Left kidney (tissue), 8 donors: Measurements from ENCODE around the gene CSF2RB. TPM values are rescaled to one million over a fixed set of nuclear protein-coding genes. Genes with fewer than 3 reads are reported as not detected.
A peak's percentile ranks its signal among the peaks of the same experiment; 100 is the strongest.

Experiments
- DNase-seq: peaks from one replicate; pipeline ENCODE4 v3.0.0-alpha.2; 2013
- long read RNA-seq, 8 donors: transcript quantifications; one replicate each; lab custom pipeline, GENCODE V29; 2026
- polyA plus RNA-seq: library from polyadenylated mRNA; unstranded; fragments of 120-200 nt; gene quantifications from one replicate; pipeline ENCODE4 v1.2.1, GENCODE V29; 2013; ENCODE audit not compliant: insufficient read length

CSF2RB gene
- 1.9 TPM for polyA plus RNA-seq
- long read RNA-seq, donor 1: 0 reads
- long read RNA-seq, donor 2: 0 reads
- long read RNA-seq, donor 3: 0 reads
- long read RNA-seq, donor 4: 0 reads
- long read RNA-seq, donor 5: 0 reads
- long read RNA-seq, donor 6: 0 reads
- long read RNA-seq, donor 7: 0 reads
- long read RNA-seq, donor 8: 0 reads

GRCh38 chr22:36913427-36914389, at the start of gene CSF2RB:
Gene CSF2RB (plus strand): TSS chr22:36913628. CDS start chr22:36922208, 8,580 bp downstream.
- DNase-seq: no peak

DNA sequence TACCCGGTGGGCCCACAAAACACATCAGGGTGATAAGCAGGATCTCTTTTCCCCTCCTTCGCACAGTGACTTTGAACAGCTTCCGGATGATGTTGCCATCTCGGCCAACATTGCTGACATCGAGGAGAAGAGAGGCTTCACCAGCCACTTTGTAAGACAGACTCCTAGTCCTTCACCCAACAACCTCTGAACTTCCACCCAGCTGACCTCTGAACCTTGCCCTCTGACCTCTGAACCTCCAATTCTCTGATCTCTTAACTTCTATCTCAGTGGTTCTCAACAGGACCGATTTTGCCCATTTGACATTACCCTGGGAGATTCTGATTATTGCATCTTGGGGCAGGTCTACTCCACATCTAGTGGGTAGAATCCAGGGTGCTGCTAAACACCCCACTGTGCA, 49.4 kb upstream of the CSF2RB start:
- DNase-seq: no peak

DNA sequence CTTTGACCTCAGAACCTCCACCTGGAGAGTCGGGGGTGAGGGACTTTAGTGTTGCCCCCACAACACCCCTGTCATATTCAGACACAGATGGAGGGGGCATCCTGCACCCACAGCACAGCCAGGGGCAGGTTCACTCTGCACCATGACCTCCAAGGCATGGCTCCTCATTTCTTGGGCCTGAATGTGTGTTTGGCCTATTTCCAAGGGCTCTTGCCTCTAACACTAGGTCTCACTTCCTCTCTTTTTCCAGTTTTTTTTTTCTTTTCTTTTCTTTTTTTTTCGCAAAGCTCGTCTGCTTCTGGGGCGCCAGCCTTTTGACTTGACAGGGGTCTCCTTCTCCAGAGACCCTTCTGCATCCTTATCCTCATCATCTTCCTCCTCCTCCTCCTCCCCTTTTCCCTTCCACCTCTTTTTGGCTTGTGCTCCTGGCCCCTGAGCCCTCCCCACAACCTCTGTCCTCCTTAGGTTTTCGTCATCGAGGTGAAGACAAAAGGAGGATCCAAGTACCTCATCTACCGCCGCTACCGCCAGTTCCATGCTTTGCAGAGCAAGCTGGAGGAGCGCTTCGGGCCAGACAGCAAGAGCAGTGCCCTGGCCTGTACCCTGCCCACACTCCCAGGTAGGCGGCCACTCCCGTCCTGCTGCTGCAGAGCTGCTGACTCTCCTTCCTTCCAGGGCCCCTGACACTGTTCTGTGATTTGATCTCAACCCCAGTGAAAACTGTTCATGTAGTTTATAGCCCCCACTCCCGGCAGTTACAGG, 48.8 kb upstream of the CSF2RB start:
- DNase-seq: no peak

- peak; percentile 21 for DNase-seq
Observed at GRCh38 chr22:36865346-36865745, 48.1 kb upstream of the CSF2RB start.

GRCh38 chr22:36867695-36868094, 45.7 kb upstream of the CSF2RB start:
- no peak for DNase-seq

DNA sequence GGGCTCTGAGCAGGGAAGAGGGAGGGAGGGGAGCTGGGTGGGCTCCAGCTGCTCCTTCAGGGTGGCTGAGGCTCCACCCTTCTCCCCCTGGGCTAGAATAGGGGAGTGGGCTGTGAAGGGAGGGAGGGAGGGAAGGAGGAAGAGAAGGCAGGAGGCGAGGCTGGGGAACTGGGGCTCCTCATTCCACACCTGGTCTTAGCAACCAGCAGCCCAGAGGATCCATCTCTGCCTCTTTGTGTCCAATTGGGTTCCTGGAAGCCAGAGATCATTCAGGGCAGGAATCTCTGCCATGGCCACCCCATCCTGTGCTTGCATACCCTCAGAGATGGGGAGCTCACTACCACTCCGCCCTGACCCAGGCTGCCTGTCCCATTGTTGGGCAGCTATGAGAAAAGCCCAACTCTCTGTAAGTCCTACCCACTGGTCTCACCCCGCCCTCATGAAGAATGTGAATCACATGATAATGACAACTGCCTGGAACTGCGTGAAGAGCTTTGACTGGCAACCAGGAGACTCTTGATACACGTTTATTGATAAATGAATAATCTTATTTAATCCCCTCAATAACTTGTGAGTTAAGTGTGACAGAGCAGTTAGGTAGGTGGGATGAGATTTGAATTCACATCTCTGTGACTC, 44.8 kb upstream of the CSF2RB start:
- DNase-seq: no peak

GRCh38 chr22:36870250-36870649, 43.2 kb upstream of the CSF2RB start:
- no peak for DNase-seq

DNA sequence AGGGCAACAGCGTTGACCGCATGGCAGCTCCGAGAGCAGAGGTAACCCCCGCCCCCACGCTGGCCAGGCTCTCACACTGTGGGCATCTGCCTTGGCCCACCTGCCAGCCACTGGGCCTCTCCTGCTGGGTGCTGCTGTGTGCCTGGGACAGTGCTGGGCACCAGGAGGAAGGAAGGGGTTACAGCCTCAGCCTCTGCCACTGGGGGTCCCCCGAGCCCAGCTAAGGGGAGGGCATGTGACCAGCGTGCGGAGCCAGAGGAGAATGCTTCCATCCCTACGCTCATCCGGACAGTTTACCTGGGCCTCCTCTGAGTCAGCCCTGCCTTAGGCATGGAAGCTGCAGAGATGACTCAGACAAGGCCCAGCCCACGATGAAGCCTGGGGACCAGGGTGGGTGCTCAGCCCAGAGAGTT, 41.8 kb upstream of the CSF2RB start:
- no peak for DNase-seq

GRCh38 chr22:36872084-36872483, 41.3 kb upstream of the CSF2RB start:
- no peak for DNase-seq

GRCh38 chr22:36872866-36873498, 40.4 kb upstream of the CSF2RB start:
- DNase-seq: no peak

- DNase-seq: peak; percentile 42
Observed at GRCh38 chr22:36873614-36874308, 39.7 kb upstream of the CSF2RB start.

DNA sequence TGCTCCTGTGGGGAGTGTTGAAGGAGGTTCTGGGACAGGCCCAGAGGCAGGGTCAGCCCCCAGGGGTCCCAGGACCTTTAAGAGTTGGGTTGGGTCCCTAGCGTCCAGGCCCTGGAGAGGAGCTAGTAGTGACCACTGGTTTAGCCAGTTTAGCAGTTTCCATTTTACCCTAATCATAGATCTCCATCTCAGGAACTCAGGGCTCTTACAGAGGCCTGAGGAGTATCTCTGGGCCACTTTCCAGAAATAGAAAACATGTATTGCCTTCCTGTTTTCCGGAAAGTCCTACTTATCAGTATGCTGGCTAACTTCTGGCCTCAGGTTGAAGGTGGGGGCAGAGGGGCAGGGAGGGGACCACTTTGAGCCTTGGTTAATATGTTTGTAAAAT, 39.1 kb upstream of the CSF2RB start:
- no peak for DNase-seq

DNA sequence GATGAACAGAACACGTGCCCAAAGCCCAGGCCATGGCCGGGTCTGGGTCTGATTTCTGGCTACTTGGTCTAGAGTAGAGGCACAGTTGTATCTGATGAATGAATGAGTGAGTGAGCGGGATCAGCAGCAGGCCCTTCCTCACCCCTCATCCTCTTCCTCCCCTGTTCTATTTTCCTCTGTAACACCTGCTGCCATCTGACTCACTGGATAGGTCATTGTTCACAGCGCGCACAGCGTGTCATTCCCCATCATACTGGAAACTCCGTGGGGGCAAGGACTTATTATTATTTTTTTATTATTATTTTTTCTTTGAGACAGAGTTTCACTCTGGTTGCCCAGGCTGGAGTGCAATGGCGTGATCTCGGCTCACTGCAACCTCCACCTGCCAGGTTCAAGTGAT, 38.7 kb upstream of the CSF2RB start:
- DNase-seq: no peak

DNA sequence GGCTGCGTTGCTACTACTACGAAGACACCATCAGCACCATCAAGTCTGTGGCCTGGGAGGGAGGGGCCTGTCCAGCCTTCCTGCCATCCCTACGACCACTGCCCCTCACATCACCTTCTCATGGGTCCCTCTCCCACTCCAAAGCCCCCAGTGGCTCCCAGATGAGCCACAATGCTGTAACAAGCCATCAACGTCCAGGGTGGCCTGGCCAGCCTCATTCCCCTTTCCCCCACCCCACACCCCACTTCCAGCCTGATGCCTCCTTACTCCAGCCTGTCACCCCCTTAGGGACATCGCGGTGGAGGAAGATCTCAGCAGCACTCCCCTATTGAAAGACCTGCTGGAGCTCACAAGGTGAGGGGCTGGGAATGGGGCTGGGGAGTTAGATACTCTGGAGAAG, 37.7 kb upstream of the CSF2RB start:
- no peak for DNase-seq

DNA sequence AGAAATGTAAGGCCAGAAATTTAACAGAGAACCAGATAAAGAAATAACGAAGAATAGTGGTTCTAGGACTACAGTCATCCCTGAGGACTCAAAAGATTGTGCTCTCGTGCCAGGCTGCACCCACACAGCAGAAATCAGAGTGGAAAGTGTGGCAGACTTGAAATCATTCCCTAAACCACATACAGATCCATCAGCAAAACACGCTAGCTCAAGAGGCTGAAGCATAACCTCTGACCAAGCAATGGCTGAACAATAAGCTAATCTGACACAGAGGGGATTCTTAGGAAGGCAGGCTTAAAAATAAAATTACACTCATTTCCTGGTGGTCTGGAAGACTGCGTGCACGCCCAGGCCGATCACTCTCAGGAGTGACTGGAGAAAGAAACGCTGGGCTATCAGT, 33.7 kb upstream of the CSF2RB start:
- DNase-seq: no peak

DNA sequence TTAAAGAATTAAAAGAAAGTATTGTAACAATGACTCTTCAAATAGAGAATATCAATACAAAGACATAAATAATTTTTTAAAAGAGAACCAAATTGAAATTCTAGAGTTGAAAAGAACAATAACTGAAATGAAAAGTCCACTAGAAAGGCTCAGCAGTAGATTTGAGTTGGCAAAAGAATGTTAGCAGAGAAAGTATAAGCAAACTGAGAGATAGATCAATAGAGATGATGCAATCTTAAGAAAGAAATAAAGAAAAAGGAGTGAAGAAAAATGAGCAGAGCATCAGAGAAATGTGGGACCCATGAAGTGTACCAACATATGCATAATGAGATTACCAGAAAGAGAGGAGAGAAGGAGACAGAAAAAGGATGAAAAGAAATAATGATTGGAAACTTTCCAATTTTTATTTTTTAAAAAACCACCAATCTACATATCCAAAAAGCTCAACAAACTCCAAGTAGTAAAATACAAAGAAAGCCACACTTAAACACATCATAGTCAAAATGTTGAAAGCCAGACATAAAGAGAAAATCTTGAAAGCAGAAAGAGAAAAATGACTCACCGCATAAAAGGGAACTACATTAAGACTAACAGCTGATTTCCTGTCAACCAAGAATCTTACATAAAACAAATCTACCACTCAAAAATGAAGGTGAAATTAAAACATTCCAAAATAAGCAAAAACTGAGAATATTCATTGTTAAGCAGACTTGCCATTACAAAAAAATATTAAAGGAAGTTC, 31.8 kb upstream of the CSF2RB start:
- DNase-seq: no peak

- no peak for DNase-seq
Observed at GRCh38 chr22:36884349-36885158, 28.9 kb upstream of the CSF2RB start.

GRCh38 chr22:36885474-36885873, 28.0 kb upstream of the CSF2RB start:
- DNase-seq: no peak

DNA sequence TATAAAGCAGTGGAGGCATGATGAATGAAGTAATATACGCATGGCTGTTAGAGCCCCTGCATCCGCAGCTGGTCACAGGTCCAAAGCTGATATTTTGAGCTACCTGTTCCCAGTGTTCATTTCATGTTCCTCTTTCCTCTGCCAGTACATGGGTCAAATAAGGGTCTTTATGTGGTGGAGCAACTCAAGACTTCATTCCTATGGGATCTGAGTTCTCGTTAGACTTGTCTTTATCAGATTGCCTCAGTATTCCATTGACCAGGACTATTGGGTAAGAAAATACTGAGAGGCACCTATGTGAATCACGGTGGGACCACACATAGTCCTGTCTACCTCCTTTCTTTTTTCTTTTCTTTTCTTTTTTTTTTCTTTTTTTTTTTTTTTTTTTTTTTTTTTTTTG, 27.4 kb upstream of the CSF2RB start:
- DNase-seq: no peak

DNA sequence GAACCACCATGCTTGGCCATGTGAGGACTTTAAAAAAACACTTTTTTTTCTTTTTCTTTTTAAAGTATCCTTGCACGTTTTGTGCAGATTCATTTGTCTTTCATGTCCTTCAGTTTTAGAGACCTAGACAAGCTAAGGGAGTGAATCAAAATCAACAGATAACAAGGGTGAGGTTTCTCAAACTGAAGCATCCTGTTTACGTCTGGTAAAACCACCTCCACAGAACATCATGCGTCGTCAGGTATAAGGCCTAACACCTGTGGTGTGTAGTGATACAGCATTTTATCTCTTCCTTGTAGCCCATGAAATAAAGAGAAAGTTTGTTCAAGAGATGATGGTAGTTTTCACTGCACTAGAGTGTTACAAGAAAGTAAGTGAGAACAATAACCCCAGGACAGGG, 26.3 kb upstream of the CSF2RB start:
- no peak for DNase-seq
